Glomerular visceral epithelial cell (primary cell): ENCODE data around the gene UST.
A peak's percentile ranks its signal among the peaks of the same experiment; 100 is the strongest.
"Not testable (repeated sequence)": the region's sequence is repeated elsewhere in the genome, so short reads cannot be mapped to it uniquely, and the experiment has no call there.

Source experiments
- DNase-seq: peaks from one replicate; pipeline ENCODE4 v3.0.0-alpha.2; 2016; ENCODE audit errors: extremely low spot score

Gene UST

DNA sequence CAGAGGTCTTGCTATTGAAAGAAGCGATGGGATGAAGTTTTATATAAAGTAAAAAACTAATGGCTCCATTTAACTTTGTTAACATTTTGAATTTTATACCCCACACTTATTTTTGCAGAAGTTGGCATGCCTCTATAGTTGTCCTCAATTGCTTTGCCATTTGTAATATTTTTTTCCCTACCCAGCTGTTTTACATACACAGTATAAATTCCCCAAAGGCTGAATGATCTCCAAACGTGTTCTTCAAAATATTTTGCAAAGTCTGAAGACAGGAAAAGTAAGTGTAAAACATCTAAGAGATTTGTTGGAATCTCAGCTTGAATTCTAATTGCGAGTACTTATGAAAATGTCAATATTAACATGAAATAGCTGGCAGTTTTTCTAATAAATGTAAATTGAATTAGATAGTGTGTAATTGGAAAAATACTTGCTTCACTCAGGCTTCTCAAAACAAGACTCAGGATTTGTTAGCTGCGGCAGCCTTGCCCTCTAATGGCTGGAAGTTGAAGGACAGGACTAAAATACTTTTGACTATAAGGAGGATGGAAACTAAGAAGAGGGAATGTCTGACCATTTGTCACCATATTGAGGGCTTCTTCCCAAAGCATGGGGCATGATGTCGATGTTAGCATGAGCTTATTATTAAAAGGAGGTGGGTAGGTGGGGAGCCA, 226.8 kb downstream of the UST start:
- peak; percentile 14 for DNase-seq

DNA sequence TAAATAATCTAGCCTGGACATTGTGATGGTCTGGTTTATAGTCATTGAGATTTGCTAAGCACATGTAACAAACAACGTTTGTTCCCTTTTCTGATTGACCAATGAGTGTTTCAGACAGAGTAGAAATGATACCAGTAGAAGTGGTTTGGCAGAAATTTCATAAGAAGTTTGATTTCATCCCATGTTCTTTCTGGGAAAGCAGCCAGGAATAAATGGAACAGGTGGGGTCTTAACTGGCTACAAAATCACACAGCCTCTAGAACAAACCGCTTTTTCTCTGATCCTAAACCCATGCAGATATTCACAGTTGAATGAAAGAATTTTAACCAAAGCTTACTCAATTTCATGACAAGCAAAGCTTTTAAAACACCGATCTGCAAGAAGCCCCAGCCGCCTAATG, 227.5 kb downstream of the UST start:
- no peak for DNase-seq

DNA sequence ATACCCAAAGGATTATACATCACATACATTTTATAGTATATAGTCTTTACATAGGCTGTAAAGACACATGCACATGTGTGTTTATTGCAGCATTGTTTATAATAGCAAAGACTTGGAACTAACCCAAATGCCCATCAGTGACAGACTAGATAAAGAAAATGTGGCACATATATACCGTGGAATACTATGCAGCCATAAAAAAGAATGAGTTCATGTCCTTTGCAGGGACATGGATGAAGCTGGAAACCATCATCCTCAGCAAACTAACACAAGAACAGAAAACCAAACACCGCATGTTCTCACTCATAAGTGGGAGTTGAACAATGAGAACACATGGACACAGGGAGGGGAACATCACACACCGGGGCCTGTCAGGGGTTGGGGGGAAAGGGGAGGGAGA, 231.5 kb downstream of the UST start:
- DNase-seq, result not testable (repeated sequence)

DNA sequence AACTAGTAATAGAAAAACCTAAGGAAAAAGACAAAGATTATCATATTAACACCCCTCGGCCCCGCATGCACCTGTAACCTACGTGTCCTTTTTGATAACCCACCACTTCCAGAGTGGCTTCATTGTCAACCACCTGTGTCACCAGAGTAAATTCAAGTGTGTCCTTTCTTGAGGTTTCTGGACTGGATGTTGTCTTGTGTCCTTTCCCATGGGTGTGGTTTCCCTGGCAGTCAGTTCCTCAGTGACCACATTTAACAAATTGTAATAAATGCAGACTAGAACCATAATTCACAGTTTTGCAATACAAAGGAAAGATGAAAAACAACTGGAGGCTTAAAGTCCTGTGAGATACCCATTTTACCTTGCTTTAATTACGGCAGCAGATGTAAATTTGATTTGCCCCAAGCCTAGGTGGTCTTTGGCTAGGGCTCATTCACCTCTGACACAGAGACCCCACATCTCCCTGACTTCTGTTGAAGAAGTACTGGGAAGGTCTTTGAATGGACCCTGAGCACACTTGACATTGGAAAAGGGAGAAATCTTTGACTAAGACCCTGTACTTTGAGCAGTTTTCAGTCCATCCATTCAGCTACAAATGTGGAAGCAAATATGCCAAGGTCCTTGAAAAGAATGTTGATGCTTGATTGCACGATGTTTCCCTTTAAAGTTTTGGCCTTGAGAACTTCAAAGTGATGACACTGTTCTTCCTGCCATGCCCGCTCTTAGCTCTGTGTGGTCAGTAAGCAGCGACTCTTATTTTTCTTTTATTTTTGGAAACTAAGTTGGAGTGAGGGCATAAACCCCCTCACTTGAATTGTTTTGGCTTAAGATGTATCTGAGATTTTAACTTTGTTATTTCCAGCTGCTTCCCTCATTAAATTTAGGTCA, 232.4 kb downstream of the UST start:
- DNase-seq, result no peak

DNA sequence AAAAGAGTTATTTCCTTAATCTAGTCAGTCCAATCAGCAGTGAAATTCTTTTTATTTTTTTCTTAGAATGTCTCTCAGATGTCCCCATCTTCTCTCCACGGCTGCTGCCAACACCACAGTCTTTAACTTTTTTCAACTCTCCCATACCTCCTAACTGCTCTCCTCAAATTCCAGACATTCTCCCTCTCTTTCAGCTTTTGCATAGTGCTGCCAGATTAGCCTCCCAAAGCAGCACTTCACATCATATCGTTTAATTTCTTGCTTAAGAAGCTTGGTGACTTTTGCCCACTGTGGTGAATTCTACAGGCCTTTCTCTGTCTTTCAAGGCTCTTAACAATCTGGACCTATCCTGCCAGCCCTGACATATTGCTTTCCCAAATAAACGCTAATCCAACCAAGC, 233.4 kb downstream of the UST start:
- no peak for DNase-seq

DNA sequence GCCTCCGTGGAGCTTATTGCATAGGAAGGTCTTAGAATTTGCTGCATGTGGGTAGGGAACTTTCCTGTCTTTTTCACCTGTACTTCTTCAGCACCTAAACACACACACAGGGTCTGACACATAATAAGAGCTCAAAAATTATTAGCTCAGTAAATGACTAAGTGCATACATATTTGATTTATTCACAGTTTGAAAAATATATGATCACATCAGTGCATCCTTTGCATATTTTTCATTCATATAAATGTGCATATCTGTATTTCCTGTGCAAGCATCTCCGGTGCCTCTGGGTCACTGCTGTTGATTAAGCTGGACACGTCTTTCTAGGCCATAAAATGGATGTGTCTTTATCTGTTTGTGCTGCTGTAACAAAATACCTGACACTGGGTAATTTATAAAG, 234.7 kb downstream of the UST start:
- no peak for DNase-seq

DNA sequence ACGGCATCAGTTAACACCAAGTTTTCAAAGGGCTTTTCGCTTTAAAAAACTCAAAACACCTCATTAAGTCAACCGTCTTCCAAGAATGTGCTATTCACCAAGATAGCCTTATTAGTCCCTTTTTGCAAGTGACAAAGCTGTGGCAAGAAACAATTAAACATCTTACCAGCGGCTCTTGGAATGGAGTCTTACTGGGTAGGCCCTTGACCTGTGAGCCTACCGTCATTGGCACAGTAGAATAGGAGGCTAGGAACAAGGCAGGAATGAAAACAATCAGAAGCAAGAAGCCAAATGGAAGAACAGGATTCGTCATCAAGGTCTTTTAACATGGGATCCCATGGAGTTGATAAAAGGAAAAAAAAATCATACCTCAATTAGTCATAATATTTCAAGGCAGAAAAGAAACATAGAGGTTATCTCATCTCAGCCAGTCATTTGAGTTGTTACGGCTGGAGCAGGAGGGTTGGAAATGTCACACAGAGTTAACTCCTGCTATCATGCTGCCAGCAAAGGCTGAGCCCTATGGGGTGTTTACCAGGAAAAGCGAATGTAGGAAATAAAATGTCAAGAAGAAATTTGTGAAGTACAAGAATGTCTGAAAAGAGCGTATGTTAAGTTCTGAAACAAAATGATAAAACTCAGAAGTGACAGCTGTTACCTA, 236.4 kb downstream of the UST start:
- DNase-seq, result no peak

DNA sequence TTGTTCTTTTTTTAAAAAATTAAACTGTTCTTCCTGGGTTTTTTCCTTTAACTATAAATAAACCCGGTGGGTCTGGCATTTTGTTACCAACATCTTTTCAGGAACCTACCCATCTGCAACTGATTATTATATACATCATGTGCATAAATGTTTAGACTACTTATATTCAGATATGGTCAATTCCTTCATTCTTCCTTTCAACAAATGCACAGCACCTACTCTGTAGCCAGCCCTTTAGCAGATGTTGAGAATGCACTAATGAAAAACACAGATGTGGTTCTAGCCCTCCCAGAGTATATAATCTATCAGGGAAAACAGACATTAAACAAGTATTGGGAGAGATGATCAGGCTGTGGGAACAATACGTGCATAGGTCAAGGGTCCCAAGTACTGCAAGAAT, 237.1 kb downstream of the UST start:
- no peak for DNase-seq

DNA sequence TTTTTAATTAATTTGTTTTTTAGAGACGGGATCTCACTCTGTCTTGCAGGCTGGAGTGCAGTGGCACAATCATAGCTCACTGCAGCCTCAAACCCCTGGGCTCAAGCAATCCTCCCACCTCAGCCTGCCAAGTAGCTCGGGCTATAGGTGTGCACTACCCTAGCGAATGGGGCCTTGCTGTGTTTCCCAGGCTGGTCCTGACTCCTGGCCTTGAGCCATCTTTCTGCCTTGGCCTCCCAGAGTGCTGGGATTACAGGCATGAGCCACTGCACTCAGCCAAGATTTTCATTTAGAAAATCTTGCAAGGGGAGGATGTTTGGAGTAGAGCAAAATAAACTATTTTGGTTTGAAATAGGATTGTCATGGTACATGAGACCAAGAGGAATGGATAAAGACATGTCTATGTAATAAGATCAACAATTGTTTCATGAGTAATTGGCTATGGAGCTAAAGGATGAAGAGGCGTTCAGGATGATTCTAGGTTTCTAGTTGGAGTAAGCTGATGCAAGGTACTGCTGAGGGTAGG, 237.8 kb downstream of the UST start:
- no peak for DNase-seq

DNA sequence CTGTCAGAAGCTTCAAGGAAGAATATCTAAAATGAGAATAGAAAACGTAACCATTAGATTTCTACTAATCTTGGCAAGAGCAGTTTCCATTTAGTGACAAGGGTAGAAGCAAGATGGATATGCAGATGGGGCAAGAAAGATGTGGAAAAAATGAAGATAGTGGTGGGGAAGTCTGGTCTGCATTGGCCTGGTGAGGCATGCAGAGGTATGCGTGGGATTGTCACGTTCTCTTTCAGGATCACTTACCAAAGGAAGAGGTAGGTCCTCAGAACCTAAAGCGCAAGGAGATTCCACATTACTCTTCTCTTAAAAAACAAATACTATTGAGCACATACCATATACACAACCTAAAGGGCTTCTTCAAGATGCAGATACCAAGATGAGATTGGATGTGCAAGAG, 238.7 kb downstream of the UST start:
- no peak for DNase-seq

DNA sequence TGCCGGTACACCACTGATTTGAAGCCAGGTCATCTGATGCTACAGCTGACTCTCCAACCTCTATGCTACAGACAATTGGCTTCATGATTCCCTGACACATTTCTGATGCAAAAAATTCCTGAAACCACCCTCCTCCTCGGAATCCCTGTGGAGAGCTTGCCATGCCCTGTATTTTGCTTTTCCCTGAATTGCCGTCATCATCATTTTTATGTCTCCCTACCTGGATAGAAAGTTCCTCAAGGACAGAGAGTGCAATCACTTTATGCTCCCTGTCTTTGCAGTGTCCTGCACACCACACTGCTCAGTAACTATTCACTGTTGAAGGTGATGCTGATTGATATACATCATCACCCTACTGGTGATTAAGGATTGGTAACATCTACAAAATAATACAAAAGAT, 239.8 kb downstream of the UST start:
- DNase-seq, result no peak

DNA sequence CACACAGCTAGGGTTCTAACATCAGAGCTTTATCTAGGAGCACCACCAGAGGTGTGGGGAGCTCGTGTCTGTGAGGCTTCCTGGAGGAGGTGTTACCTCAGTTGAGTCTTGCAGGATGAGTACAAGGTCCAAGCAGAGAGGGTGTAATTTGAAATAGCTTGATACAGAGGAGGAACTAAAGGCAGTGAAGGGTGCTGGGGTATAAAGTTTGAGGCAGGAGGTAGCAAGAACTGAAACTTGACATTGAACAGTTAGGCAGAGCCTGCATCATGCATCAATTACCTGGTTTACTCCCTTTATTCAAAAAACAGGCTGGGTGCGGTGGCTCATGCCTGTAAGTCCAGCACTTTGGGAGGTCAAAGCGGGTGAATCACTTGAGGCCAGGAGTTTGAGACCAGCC, 241.2 kb downstream of the UST start:
- no peak for DNase-seq

DNA sequence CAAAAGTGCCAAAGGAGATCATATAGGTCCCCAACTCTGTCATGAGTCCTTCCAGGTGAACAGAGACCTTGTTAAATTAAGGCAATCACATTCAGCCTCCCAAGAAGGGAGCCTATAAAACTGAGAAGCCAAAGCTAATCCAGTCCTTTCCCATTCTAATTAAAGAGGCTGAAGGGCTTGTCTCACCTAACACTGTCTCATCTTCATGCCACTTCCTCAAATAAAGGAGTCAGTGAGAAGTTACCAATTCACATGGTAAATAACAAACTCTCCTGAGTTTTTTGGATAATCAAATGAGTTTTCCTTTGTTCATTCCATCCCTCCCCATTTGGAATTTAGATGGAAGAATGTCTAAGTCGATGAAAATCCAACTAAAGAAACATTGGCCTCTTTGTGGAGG, 242.8 kb downstream of the UST start:
- DNase-seq, result no peak

DNA sequence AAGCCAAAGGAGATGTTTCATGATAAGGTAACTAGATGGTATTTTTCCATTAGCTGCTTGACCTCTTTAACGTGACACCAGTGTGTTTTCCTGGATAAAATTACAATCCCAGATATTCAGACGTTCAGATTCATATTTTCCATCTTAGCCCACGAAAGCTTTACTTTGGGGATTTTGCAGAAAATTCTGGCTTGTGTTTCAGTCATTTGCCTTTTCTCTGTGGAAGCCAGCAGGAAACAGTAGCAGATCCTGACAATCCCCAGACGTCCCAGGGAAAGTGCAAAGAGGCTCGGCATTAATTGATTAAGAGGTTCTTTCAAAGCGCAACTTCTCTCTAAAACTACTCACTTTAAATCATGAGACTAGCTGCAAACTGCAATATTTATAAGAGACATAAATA, 243.6 kb downstream of the UST start:
- no peak for DNase-seq

DNA sequence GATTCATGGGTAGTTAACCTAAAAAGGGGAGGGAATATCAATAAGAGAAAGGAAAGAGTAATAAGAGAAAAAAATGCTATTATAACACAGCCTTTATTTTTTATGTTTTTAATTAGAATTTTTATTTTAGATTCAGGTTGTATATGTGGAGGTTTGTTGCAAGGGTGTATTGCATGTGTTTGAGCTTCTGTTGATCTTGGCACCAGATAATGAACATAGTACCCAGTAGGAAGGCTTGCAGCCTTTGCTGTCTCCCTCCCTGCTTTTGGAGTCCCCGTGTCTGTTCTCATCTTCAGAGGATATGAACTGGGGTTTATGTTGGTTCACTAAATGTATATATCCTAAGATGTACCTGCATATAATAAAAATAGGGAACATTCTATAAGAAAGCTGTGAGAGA, 250.0 kb downstream of the UST start:
- no peak for DNase-seq

DNA sequence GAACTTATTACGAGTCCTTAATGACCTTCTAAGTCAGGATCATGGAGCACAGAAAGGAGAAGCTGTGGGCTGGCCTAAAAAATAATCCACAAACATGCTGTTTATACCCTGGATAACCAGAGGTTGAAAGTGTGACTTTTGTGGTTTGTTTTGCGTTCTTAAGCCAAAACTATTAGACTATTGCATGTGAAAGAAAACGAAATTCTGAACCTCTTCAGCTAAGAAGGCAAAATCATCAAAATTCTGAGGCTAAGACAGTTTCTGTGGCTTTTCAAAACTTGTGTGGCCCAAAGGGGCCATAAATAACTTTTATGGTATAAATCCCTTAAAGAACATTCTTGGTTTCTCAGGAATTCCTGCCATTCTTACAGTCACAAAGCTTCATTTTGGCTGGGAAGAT, 251.0 kb downstream of the UST start:
- peak; percentile 57 for DNase-seq

DNA sequence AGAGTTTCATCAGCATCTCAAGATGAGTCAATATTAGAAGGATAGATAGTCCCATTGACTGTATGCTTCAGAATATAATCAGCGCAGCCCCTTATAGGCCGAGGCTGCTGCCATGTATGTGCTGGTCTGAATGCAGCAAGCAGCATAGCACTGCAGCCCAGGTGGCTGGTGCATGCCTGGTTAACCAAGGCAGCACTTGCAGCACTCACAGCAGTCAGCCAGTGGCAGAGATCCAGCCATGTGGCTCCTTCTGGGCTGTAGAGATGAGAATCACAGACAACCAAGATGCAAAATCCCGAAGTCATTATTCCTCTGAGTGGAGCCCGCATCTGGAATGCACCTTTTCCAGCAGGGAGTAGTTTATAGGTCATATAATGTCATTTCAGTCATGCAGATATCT, 251.9 kb downstream of the UST start:
- DNase-seq, result peak; percentile 37

DNA sequence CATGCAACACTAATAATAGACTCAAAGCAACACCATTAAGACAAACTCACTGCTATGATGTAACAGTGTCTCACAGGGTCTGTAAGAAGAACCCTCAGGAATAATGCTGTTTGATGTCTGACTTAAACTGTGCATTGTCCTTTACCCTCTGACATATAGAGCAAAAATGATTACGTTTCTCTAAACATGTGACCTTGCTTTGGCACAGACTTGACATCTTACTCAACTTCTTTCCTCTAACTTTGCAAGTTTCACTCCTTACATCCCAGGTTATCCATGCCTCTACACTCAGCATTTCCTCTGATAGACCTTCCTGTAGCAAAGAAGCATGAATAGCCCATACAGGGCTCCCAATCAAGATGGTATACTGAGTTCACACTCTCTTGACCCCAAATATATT, 252.7 kb downstream of the UST start:
- DNase-seq, result no peak

DNA sequence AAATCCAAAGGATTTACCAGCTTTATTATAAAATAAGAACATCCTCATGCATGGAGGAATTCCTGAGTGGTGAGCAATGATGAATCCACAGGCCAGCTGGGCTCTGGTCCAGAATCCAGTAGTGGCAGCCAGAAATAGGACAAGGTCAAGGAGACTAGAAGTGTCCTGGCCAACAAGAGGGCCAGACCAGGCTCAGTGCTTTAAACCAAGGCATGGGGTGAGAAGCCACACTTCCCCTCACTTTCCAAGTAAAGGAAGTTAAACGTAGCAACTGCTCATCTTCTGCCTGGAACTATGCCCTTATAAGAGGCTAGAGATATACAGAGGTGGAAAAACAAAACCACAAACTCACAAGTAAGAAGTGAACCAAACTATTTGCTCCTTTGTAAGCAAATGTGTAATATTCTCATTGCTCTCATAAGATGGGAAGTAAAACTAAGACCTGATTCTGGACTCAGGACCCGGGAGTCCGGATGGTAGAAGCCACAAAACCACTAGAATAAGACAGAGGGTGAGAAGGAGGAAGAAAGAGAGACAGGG, 253.2 kb downstream of the UST start:
- DNase-seq, result peak; percentile 92

DNA sequence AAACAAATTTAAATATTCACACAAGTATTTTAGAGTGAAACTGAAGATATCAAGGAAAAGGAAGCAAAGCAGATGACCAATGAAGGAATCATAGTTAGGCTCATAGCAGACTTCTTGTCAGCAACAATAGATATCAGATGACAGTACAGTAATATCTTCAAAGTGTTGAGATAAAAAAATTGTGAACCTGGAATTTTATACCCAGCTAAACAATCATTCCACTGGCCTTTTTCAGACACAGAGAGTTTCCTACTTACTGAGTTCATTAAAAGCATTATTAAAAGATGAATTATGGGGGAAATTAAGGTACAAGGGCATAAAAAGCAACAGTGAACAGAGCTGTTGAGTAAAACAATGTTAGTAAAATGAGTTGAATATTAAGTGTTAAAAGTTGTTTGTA, 254.6 kb downstream of the UST start:
- DNase-seq, result no peak

DNA sequence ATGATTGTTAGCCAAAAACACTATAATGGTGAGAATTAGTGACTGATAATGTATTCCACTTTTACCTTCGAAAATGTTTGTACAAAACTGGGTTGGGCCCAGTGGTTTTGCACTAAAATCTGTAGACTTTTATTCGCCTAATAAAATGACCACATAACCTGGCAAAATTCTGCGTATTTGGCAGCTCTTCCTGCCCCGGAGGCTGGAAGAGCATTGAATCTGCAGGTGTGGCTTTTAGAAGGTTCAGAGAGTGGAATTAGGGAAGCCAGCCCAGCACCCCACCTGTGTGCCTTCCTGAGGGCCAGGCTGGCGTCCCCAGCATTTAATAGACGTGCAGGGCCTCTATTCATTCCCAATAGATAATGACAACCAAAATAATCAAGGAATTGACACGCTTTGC, 256.7 kb downstream of the UST start:
- no peak for DNase-seq

DNA sequence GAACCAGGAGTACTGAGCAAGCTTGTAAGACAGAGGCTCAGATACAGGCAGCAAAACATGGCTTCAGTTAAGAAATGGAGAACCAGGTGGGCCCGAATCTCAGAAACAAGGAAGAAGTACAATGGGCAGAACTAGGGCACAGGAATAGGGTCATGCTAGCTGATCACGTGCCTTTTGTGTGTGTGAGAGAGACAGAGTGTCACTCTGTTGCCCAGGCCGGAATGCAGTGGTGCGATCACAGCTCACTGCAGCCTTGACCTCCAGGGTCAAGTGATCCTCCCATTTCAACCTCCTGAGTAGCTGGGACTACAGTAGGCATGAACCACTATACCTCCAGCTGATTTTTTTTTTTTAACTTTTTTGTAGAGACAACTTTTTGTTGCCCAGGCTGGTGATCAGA, 257.8 kb downstream of the UST start:
- no peak for DNase-seq
